BE2C (cell line): ENCODE results near the gene MPV17L2.

Source experiments
- DNase-seq: peaks from one replicate; pipeline ENCODE4 v3.0.0-alpha.2; 2020
- H3K27me3 ChIP-seq: fragments of 250-450 bp; sonication (Bioruptor Pico); 2 replicates; pipeline ENCODE4 v1.5.1; 2020; ENCODE audit warnings: mild to moderate bottlenecking
- H3K36me3 ChIP-seq: fragments of 250-450 bp; sonication (Bioruptor Pico); 2 replicates; pipeline ENCODE4 v1.5.1; 2020; ENCODE audit warnings: mild to moderate bottlenecking
- H3K4me1 ChIP-seq: fragments of 250-450 bp; sonication (Bioruptor Pico); 2 replicates; pipeline ENCODE4 v1.5.1; 2020
- H3K4me3 ChIP-seq: 2 replicates; pipeline ENCODE4 v1.5.1; 2011; ENCODE audit warnings: low read depth, low read length
- H3K9me3 ChIP-seq: fragments of 250-450 bp; sonication (Bioruptor Pico); 2 replicates; pipeline ENCODE4 v1.5.1; 2020
- CTCF ChIP-seq: IDR thresholded peaks from 2 replicates; pipeline ENCODE4 v1.5.1; 2012; ENCODE audit warnings: mild to moderate bottlenecking, low read depth, low read length

The MPV17L2 gene

GRCh38 chr19:18194181-18194530 lies 1.1 kb downstream of the MPV17L2 start:
- H3K4me1 ChIP-seq, result peaks cover 12% of the 10 kb centered on the region
- peak overlapping the region; percentile 83 for H3K4me3 ChIP-seq
- H3K9me3 ChIP-seq, result no peaks in the 10 kb centered on the region
- peaks cover 12% of the 10 kb centered on the region for H3K36me3 ChIP-seq
- no peaks in the 10 kb centered on the region for H3K27me3 ChIP-seq
- no peak for TF ChIP-seq CTCF
- no peak for DNase-seq

GRCh38 chr19:18194554-18195238 lies 1.7 kb downstream of the MPV17L2 start:
- peak overlapping the region; percentile 83 for H3K4me3 ChIP-seq
- DNase-seq, result peak; percentile 78

GRCh38 chr19:18196511-18196845 lies 3.5 kb downstream of the MPV17L2 start:
- TF ChIP-seq CTCF, result no peak
- DNase-seq, result no peak
- peaks cover 25% of the 10 kb centered on the region for H3K36me3 ChIP-seq
- no peaks in the 10 kb centered on the region for H3K9me3 ChIP-seq
- peaks cover 12% of the 10 kb centered on the region for H3K4me1 ChIP-seq
- H3K4me3 ChIP-seq, result no peak overlapping the region
- H3K27me3 ChIP-seq, result no peaks in the 10 kb centered on the region

More at GRCh38 chr19:18194554-18195238, 1.7 kb downstream of the MPV17L2 start:
- TF ChIP-seq CTCF, result no peak
- no peaks in the 10 kb centered on the region for H3K27me3 ChIP-seq
- H3K9me3 ChIP-seq, result no peaks in the 10 kb centered on the region
- H3K36me3 ChIP-seq, result peaks cover 15% of the 10 kb centered on the region
- H3K4me1 ChIP-seq, result peaks cover 12% of the 10 kb centered on the region

GRCh38 chr19:18197306-18197705 lies 4.3 kb downstream of the MPV17L2 start:
- Histone ChIP-seq H3K36me3 (peaks cover 29% of the 10 kb centered on the region), H3K27me3 (no peaks in the 10 kb centered on the region), H3K4me3 (no peak overlapping the region), H3K9me3 (no peaks in the 10 kb centered on the region), H3K4me1 (peaks cover 12% of the 10 kb centered on the region)
- no peak for DNase-seq
- no peak for TF ChIP-seq CTCF

GRCh38 chr19:18197941-18198340 lies 4.9 kb downstream of the MPV17L2 start:
- H3K27me3 ChIP-seq, result no peaks in the 10 kb centered on the region
- no peaks in the 10 kb centered on the region for H3K9me3 ChIP-seq
- peaks cover 12% of the 10 kb centered on the region for H3K4me1 ChIP-seq
- no peak overlapping the region for H3K4me3 ChIP-seq
- peaks cover 30% of the 10 kb centered on the region for H3K36me3 ChIP-seq
- no peak for TF ChIP-seq CTCF
- no peak for DNase-seq

GRCh38 chr19:18198374-18198773 lies 5.4 kb downstream of the MPV17L2 start:
- H3K27me3 ChIP-seq, result no peaks in the 10 kb centered on the region
- TF ChIP-seq CTCF, result no peak
- H3K4me1 ChIP-seq, result peaks cover 12% of the 10 kb centered on the region
- DNase-seq, result no peak
- H3K36me3 ChIP-seq, result peaks cover 30% of the 10 kb centered on the region
- no peaks in the 10 kb centered on the region for H3K9me3 ChIP-seq
- H3K4me3 ChIP-seq, result no peak overlapping the region
